ENCODE results near the gene CMKLR1. TPM values are rescaled to one million over a fixed set of nuclear protein-coding genes. Genes with fewer than 3 reads are reported as not detected.

CMKLR1 gene
- polyA plus RNA-seq, 1 of the 3 experiments (the other 2 are of a cell fraction) = 0.15 TPM

GRCh38 chr12:108360057-108360456, 20.9 kb upstream of the CMKLR1 start:
- Histone ChIP-seq H2AFZ (ENCODE audit: low read depth) (no peak overlapping the region), H3K4me1 (ENCODE audit: control insufficient read depth in 1 of 2, insufficient read depth in 2 of 2, low read depth in 1 of 2, low read length in 1 of 2) (peaks cover 0 to 2% of the 10 kb centered on the region in 2 experiments; a peak in 1 of 4 replicates), H3K9me3 (no peaks in the 10 kb centered on the region), H3K9me2 (no peaks in the 10 kb centered on the region), H3K79me2 (ENCODE audit: insufficient read depth) (no peaks in the 10 kb centered on the region), H3F3A (replicated peaks; ENCODE audit: insufficient read depth) (no peaks in the 10 kb centered on the region), H3K27me3 (ENCODE audit: insufficient read depth) (no peaks in the 10 kb centered on the region), H3K36me3 (replicated peaks in 1 of 2; ENCODE audit: control insufficient read depth in 1 of 2, insufficient read depth in 2 of 2, low read length in 1 of 2) (no peaks in the 10 kb centered on the region), H3K9ac (no peak overlapping the region), H3K27ac (ENCODE audit: low read depth in 2 of 2, low read length in 1 of 2) (no peak overlapping the region), H4K20me1 (ENCODE audit: insufficient read depth) (no peaks in the 10 kb centered on the region), H3K4me2 (no peak overlapping the region), H3K4me3 (ENCODE audit: low read depth in 2 of 2, low read length in 1 of 2) (no peak overlapping the region)
- ChIA-PET CTCF (interaction anchor here (0.9 to 1.3 kb wide), 2 partner anchors 43 to 97 kb away, joined by 3 to 7 read pairs; no protein-coding TSS in a partner anchor), POLR2A (no interaction called here)
- TF ChIP-seq USF2 (IDR thresholded peaks at IDR 0.05; ENCODE audit: borderline replicate concordance, low read depth, low read length) (no peak), RAD21 (IDR thresholded peaks at IDR 0.05; ENCODE audit: low read length) (no peak), NFIC (IDR thresholded peaks at IDR 0.05; ENCODE audit: borderline replicate concordance) (no peak), PBX3 (IDR thresholded peaks at IDR 0.05) (no peak), RFX5 (IDR thresholded peaks at IDR 0.05; ENCODE audit: low read length) (no peak), RXRA (IDR thresholded peaks at IDR 0.05; ENCODE audit: borderline replicate concordance, low read depth) (no peak), TAF1 (IDR thresholded peaks at IDR 0.05; ENCODE audit: borderline replicate concordance, low read depth, low read length) (no peak), MEF2A (IDR thresholded peaks at IDR 0.05; ENCODE audit: borderline replicate concordance, low read depth) (no peak), SMC3 (IDR thresholded peaks at IDR 0.05; ENCODE audit: low read depth, low read length) (no peak), FOXJ3 (CRISPR knock-in tag; IDR thresholded peaks at IDR 0.05) (no peak), GABPA (IDR thresholded peaks at IDR 0.05; ENCODE audit: low read depth) (no peak), ELF1 (IDR thresholded peaks at IDR 0.05) (no peak), YY1 (IDR thresholded peaks at IDR 0.05; ENCODE audit: low read depth) (no peak), FOXM1 (IDR thresholded peaks at IDR 0.05; ENCODE audit: low read depth) (no peak), IRF3 (IDR thresholded peaks at IDR 0.05; ENCODE audit: low read depth, low read length) (no peak), MXI1 (IDR thresholded peaks at IDR 0.05; ENCODE audit: low read depth, low read length) (no peak), FOSL2 (IDR thresholded peaks at IDR 0.05; ENCODE audit: borderline replicate concordance, low read depth) (no peak), EP300 (IDR thresholded peaks at IDR 0.05; ENCODE audit: borderline replicate concordance in 1 of 2, low read depth in 1 of 2, low read length in 1 of 2) (no peak), GATA2 (CRISPR knock-in tag; IDR thresholded peaks at IDR 0.05) (no peak), SIN3A (IDR thresholded peaks at IDR 0.05; ENCODE audit: borderline replicate concordance, low read depth, low read length) (no peak)
- no peak for DNase-seq

All from SK-N-SH (cell line).